ENCODE data around the gene GJB2.

Gene GJB2

GRCh38 chr13:20192836-20193161, at the start of gene GJB2:
Gene GJB2, minus strand, starts transcription at chr13:20192938. Its CDS starts 3,357 bp downstream, at chr13:20189581.
- no peak for DNase-seq

GRCh38 chr13:20241593-20241992, 48.9 kb upstream of the GJB2 start:
- peak; percentile 7 for DNase-seq

GRCh38 chr13:20239748-20240147, 47.0 kb upstream of the GJB2 start:
- no peak for DNase-seq

- no peak for DNase-seq
These were observed 40.0 kb upstream of the GJB2 start for GRCh38 chr13:20232556-20233277.

- DNase-seq, result no peak
These were observed 39.3 kb upstream of the GJB2 start, which contains the start of gene GJB6 for GRCh38 chr13:20231839-20232555. Gene GJB6, minus strand, starts transcription at chr13:20232319. Its CDS starts 8,839 bp downstream, at chr13:20223480.

GRCh38 chr13:20230913-20231838, 38.4 kb upstream of the GJB2 start:
- DNase-seq, result no peak

GRCh38 chr13:20227730-20228129, 35.0 kb upstream of the GJB2 start:
- no peak for DNase-seq

GRCh38 chr13:20227288-20227687, 34.5 kb upstream of the GJB2 start:
- DNase-seq, result no peak

GRCh38 chr13:20222553-20222952, 29.8 kb upstream of the GJB2 start:
- DNase-seq, result no peak

GRCh38 chr13:20221772-20222171, 29.0 kb upstream of the GJB2 start:
- no peak for DNase-seq

- no peak for DNase-seq
These were observed 26.8 kb upstream of the GJB2 start for GRCh38 chr13:20219577-20219976.

- no peak for DNase-seq
These were observed 24.4 kb upstream of the GJB2 start for GRCh38 chr13:20217168-20217567.

GRCh38 chr13:20209948-20210347, 17.2 kb upstream of the GJB2 start:
- no peak for DNase-seq

GRCh38 chr13:20206698-20207235, 14.0 kb upstream of the GJB2 start:
- no peak for DNase-seq

- DNase-seq, result no peak
These were observed 13.4 kb upstream of the GJB2 start for GRCh38 chr13:20206065-20206697.

GRCh38 chr13:20198781-20199180, 6.0 kb upstream of the GJB2 start:
- DNase-seq, result no peak

- DNase-seq, result peak; percentile 32
These were observed 4.7 kb upstream of the GJB2 start for GRCh38 chr13:20197361-20197834.

GRCh38 chr13:20195801-20196200, 3.1 kb upstream of the GJB2 start:
- no peak for DNase-seq

- DNase-seq, result no peak
These were observed 1.3 kb upstream of the GJB2 start for GRCh38 chr13:20193907-20194631.

GRCh38 chr13:20193162-20193906, 596 bp upstream of the GJB2 start:
- no peak for DNase-seq
